ENCODE results near the gene DNM3. TPM values are rescaled to one million over a fixed set of nuclear protein-coding genes. Genes with fewer than 3 reads are reported as not detected.

The DNM3 gene
- total RNA-seq, 4 donors from 2014 or later = 2.7 to 4.5 (median 4.0) TPM

GRCh38 chr1:172144445-172145061 lies 303.3 kb downstream of the DNM3 start:
- peak; percentile 85 to 95 for DNase-seq (ENCODE audit: low spot score in 2 of 2)
- 59 to 69% methylated on average over 13 of the region's 13 CpGs for WGBS, 2 donors
- no peak overlapping the region for H3K4me3 ChIP-seq (ENCODE audit: low read depth, poor library complexity, severe bottlenecking)
- intact Hi-C loops (cut with DNase I; ENCODE audit: low total_unique reads) = no loop called here
- TF ChIP-seq CTCF (IDR thresholded peaks at IDR 0.05) (no peak), POLR2A (IDR thresholded peaks at IDR 0.05) (no peak)

GRCh38 chr1:172145231-172145651 lies 303.9 kb downstream of the DNM3 start:
- intact Hi-C loops (cut with DNase I; ENCODE audit: low total_unique reads) = no loop called here
- H3K4me3 ChIP-seq (ENCODE audit: low read depth, poor library complexity, severe bottlenecking) = no peak overlapping the region
- TF ChIP-seq CTCF (IDR thresholded peaks at IDR 0.05) (no peak), POLR2A (IDR thresholded peaks at IDR 0.05) (no peak)
- DNase-seq (ENCODE audit: low spot score in 2 of 2) = no peak
- 41 to 47% methylated on average over 2 of the region's 2 CpGs for WGBS, 2 donors

GRCh38 chr1:172145656-172146055 lies 304.4 kb downstream of the DNM3 start:
- H3K4me3 ChIP-seq (ENCODE audit: low read depth, poor library complexity, severe bottlenecking) = no peak overlapping the region
- intact Hi-C loops (cut with DNase I; ENCODE audit: low total_unique reads) = no loop called here
- no peak for DNase-seq (ENCODE audit: low spot score in 2 of 2)
- WGBS, 2 donors = 38 to 69% methylated on average over 6 of the region's 6 CpGs
- TF ChIP-seq POLR2A (IDR thresholded peaks at IDR 0.05) (no peak), CTCF (IDR thresholded peaks at IDR 0.05) (no peak)

- WGBS, 2 donors = 90 to 98% methylated on average over 1 of the region's 1 CpG
- no peak overlapping the region for H3K4me3 ChIP-seq (ENCODE audit: low read depth, poor library complexity, severe bottlenecking)
- TF ChIP-seq POLR2A (IDR thresholded peaks at IDR 0.05) (no peak), CTCF (IDR thresholded peaks at IDR 0.05) (no peak)
- intact Hi-C loops (cut with DNase I; ENCODE audit: low total_unique reads) = no loop called here
- no peak for DNase-seq (ENCODE audit: low spot score in 2 of 2)
Observed at GRCh38 chr1:172146141-172146850, 305.0 kb downstream of the DNM3 start.

GRCh38 chr1:172147541-172147940 lies 306.2 kb downstream of the DNM3 start:
- WGBS, 2 donors = 23 to 35% methylated on average over 1 of the region's 1 CpG
- DNase-seq (ENCODE audit: low spot score in 2 of 2) = no peak
- intact Hi-C loops (cut with DNase I; ENCODE audit: low total_unique reads) = no loop called here
- H3K4me3 ChIP-seq (ENCODE audit: low read depth, poor library complexity, severe bottlenecking) = no peak overlapping the region
- TF ChIP-seq CTCF (IDR thresholded peaks at IDR 0.05) = no peak
- TF ChIP-seq POLR2A (IDR thresholded peaks at IDR 0.05) = no peak

All from lower leg skin (tissue), 4 donors.